ENCODE data around the gene SPATA12.

SPATA12 gene

DNA sequence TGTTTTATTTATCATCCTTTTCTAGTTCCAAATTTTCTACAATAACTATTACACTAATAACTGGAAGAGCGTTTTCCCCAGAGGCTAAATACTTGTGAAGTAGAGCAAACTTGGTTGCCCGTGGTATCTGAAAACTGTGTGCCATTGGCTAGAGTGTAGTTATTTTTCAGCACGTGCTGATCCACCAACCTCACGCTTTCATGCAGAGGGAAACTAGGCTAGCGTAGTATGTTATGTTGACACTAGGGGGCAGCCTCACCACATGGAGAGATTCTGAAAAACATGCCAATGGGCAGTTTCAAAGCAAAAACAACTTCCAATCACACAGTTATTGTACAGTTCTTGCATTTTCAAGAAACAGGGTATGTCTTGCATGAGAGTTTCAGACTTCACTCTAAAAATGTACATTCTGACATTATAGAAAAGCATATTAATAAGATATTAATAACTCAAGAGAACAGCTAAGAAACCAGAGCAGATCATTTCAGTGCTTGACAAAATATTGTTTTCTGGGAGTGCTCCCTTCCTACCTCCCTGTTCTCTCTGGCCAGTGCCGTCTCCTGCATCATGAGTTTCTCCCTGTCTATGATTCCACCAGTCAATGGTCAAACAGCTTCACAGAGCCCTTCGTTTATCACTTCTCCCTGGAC lies 39.7 kb downstream of the SPATA12 start:
- H3K4me3 ChIP-seq (ENCODE audit: low read depth, low read length) = no peak overlapping the region
- peak; percentile 86 for TF ChIP-seq CTCF (IDR thresholded peaks at IDR 0.05; ENCODE audit: low read depth, low read length, missing control alignments)
- DNase-seq (ENCODE audit: low read depth) = peak; percentile 69
- in situ Hi-C loops (cut with HindIII; ENCODE audit: low sequenced_read_pairs) = no loop called here

DNA sequence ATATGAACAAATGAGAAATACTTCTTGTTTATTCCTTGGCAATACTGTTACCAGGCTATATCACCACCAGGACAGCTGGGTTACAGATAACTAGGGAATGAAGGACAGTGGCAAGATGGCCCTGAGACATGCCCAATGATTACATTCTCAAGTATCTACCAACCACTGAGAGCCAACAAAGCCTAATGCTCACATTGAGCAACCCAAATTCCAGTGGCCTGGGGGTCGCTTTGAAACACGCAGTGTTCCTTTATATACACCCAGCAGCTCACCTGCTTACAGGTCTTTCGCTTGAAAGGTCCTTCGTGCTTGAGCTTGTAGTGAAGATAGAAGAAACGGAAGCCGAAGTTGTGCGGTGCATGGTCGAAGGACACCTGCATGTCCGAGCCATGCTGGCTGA lies 45.1 kb downstream of the SPATA12 start:
- DNase-seq (ENCODE audit: low read depth) = no peak
- in situ Hi-C loops (cut with HindIII; ENCODE audit: low sequenced_read_pairs) = no loop called here
- no peak overlapping the region for H3K4me3 ChIP-seq (ENCODE audit: low read depth, low read length)
- TF ChIP-seq CTCF (IDR thresholded peaks at IDR 0.05; ENCODE audit: low read depth, low read length, missing control alignments) = no peak

DNA sequence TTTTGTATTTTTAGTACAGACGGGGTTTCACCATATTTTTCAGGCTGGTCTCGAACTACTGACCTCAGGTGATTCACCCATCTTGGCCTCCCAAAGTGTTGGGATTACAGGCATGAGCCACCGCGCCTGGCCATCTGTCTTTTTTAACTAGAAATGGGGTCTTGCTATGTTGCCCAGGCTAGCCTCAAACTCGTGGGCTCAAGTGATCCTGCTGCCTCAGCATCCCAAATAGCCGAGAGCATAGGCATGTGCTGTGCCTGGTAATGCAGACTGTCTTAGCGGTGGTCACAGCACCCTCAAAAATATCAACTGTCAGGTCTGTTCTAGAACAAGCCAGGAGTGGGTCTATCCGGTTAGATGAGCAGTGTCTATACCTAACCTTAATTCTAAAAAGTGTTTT lies 48.2 kb downstream of the SPATA12 start:
- TF ChIP-seq CTCF (IDR thresholded peaks at IDR 0.05; ENCODE audit: low read depth, low read length, missing control alignments) = no peak
- no peak for DNase-seq (ENCODE audit: low read depth)
- in situ Hi-C loops (cut with HindIII; ENCODE audit: low sequenced_read_pairs) = no loop called here
- no peak overlapping the region for H3K4me3 ChIP-seq (ENCODE audit: low read depth, low read length)

DNA sequence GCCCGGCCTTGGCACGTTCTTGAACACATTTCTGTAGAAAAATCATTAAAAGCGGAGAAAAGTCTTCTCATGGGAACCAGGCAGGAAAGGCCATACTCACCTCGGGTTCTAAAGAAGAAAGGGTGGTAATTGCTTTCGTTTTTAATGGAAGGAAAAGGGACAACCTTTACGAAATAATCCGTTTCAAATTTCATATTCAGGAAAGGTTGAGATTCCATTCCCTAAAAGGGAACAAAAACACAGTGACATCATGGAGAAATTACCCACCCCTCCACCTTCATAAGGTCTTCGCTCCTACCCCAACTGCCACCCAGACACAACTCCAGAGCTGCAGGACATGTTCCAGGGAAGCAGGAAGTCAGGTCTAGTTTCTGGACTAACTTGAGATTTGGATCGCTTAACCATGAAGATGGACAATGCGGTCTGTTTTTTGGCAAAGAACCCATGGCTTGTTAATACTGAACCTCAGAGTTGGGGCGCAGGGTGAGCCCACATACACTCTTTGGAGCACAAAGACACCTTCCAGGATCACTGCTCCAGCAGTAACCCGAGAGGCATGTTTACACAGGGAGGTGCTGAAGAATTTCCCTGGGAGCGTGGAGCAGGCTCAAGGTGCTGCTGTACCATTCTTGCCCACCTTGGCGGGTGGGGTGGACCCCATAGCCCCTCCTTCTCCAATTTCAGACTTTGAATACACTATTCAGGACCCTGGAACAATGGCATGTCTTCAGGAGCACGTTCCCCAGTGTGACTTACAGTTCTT lies 49.2 kb downstream of the SPATA12 start:
- no peak for TF ChIP-seq CTCF (IDR thresholded peaks at IDR 0.05; ENCODE audit: low read depth, low read length, missing control alignments)
- DNase-seq (ENCODE audit: low read depth) = no peak
- in situ Hi-C loops (cut with HindIII; ENCODE audit: low sequenced_read_pairs) = no loop called here

GRCh38 chr3:57110214-57110613 lies 49.8 kb downstream of the SPATA12 start:
- no peak overlapping the region for H3K4me3 ChIP-seq (ENCODE audit: low read depth, low read length)
- in situ Hi-C loops (cut with HindIII; ENCODE audit: low sequenced_read_pairs) = no loop called here
- DNase-seq (ENCODE audit: low read depth) = no peak
- TF ChIP-seq CTCF (IDR thresholded peaks at IDR 0.05; ENCODE audit: low read depth, low read length, missing control alignments) = no peak

More for the DNA sequence above, 49.2 kb downstream of the SPATA12 start:
- no peak overlapping the region for H3K4me3 ChIP-seq (ENCODE audit: low read depth, low read length)

- in situ Hi-C loops (cut with HindIII; ENCODE audit: low sequenced_read_pairs) = no loop called here
- no peak overlapping the region for H3K4me3 ChIP-seq (ENCODE audit: low read depth, low read length)
- no peak for DNase-seq (ENCODE audit: low read depth)
- no peak for TF ChIP-seq CTCF (IDR thresholded peaks at IDR 0.05; ENCODE audit: low read depth, low read length, missing control alignments)
Observed at GRCh38 chr3:57110798-57111197, 50.3 kb downstream of the SPATA12 start.

Measured in astrocyte of the cerebellum (primary cell).